GM12891 (cell line): ENCODE data around the gene IQCN.

ENCODE experiments used
- POLR2A ChIP-seq: IDR thresholded peaks from 2 replicates; pipeline ENCODE4 v1.6.1; 2011; ENCODE audit warnings: low read depth, low read length, control low read depth
- POLR2AphosphoS5 ChIP-seq: IDR thresholded peaks from 2 replicates; pipeline ENCODE4 v1.6.1; 2011; ENCODE audit warnings: low read depth, low read length, control low read depth
- SPI1 ChIP-seq: IDR thresholded peaks from 2 replicates; pipeline ENCODE4 v1.6.1; 2011; ENCODE audit warnings: low read depth, low read length, control low read depth
- TAF1 ChIP-seq: IDR thresholded peaks from 2 replicates; pipeline ENCODE4 v1.6.1; 2011; ENCODE audit warnings: low read depth, low read length, control low read depth

DNA sequence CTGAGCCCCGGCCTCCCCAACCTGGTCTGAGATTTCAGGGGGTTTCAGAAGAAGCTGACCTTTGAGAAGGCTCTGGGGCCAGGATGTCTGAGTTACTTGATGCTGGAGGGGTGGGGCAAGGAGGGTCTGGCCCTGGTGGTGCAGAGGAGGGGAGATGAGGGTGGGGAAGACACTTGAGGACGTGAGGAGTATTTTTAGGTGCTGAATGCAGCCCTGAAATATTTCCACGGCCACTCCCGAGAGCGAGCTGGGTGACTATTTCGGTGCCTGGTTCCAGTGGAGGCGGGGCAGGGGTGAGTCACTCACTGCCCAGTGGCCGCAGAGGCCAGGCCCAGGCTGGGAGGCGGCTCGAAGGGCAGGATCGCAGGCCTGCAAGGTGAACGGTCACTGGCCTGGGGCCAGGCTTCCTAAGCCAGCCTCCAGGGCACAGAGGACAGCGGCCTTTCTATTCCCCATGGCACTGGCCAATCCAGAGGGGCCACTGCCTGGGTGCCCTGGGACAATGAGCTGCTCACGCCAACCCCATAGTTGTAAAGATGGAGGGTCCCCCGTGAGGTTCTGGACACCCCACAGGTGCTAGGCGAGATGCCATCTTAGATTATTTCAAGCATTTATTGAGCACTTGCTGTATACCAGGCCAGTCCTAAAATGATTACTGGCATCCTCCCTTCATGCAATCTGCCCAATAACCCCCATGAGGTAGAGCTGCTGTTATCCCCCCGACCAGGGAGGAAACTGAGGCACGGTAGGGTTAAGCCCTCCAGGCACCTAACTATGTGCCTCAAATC lies 26.9 kb upstream of the IQCN start:
- no peak for TF ChIP-seq POLR2AphosphoS5
- no peak for TF ChIP-seq POLR2A
- TF ChIP-seq TAF1, result no peak
- no peak for TF ChIP-seq SPI1
